ENCODE results near the gene TEX36. TPM values are rescaled to one million over a fixed set of nuclear protein-coding genes. Genes with fewer than 3 reads are reported as not detected.
"Not testable (repeated sequence)": the region's sequence is repeated elsewhere in the genome, so short reads cannot be mapped to it uniquely, and the experiment has no call there.

The TEX36 gene, protein sequence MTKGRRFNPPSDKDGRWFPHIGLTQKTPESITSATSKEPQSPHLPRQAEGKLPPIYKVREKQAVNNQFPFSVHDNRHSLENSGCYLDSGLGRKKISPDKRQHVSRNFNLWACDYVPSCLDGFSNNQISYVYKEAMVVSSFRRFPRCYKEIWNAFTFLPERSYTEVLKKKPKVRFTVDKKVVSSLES
- total RNA-seq (not detected), polyA plus RNA-seq (not detected), total RNA-seq (0 to 0.08 (median 0) reads per million in 6 experiments)

DNA sequence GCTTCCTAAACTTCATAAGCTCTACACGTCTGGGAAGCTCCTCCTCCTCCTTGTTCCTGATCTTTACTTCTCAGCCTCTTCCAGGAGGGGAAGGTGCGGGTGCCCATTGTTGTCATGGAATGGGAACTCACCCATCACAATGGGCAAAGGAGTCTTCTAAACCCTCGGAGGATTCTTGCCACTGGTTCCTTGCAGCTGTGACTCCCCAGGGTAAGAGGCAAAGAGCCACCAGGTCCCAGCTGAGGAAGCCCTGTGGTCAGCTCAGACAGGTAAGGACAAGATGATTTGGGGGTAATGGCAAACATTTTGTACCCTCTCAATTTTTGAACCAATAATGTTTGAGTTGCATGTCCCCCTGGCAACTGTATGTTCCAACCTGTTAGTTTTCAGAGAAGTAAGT, at the start of gene TEX36:
Gene TEX36 (minus strand): TSS at position 101 of the 400 bp plus-strand sequence. CDS start 174 bp downstream, outside the sequence.
- POLR2A ChIA-PET = no interaction called here
- DNase-seq (no peak), ATAC-seq (no peak)
- H3K27ac Mint-ChIP-seq = no peak within 1 kb of the TSS
- H3K4me3 Mint-ChIP-seq = no peak within 1 kb of the TSS
- H3K27me3 Mint-ChIP-seq = peaks cover 14 to 38% (median 26%) of the 10 kb centered on the region in 5 donors
- peaks cover 0 to 8% (median 0%) of the 10 kb centered on the region in 3 donors for H3K36me3 Mint-ChIP-seq
- H3K4me1 Mint-ChIP-seq = no peaks in the 10 kb centered on the region
- H3K9me3 Mint-ChIP-seq = peaks cover 0 to 16% (median 9%) of the 10 kb centered on the region in 9 donors

DNA sequence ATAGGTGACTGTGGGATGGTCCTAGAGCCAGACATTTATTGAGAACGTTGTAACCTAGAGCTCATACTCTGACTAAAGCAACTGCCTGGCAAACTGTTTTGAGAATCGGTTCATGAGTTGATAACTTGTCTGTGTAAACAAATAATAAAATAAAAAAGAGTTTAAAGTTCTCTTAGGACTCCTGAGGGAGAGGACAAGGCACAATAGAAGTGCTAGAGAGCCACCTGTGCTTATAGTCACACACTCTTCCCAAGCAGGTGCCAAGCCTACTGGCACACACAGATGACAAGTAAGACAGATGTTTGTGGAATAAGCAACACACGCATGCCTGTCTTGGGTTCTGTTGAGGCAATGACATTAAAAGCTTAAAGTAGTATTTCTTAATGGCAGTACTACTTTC, 44.5 kb upstream of the TEX36 start:
- Mint-ChIP-seq H3K36me3 (peaks cover 5 to 91% (median 36%) of the 10 kb centered on the region in 3 donors), H3K27me3 (no peaks in the 10 kb centered on the region), H3K9me3 (no peaks in the 10 kb centered on the region), H3K27ac (no peak overlapping the region), H3K4me3 (no peak overlapping the region), H3K4me1 (peaks cover 6 to 21% (median 12%) of the 10 kb centered on the region in 4 donors)
- no peak for DNase-seq
- ATAC-seq = no peak
- POLR2A ChIA-PET = no interaction called here

DNA sequence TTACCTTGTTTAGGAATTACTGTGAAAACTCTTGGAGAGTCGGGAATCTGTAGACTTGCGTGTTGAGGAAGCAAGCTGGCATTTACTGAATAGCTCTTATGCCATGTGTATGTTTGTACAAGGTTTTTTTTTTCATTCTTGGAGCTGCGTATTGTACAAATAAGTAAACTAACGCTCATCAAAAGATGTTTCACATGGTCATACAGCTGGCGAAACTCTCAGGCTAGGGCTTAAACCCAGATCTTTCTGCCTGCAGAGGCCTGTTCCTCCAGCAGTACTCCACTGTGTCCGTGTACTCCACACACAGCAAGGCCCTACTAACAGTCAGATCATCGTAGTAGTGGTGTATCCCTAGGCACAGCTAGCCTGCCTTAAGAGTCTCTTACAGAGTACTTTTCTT, 44.0 kb upstream of the TEX36 start:
- ATAC-seq (no peak), DNase-seq (no peak)
- no peaks in the 10 kb centered on the region for H3K27me3 Mint-ChIP-seq
- H3K27ac Mint-ChIP-seq = no peak overlapping the region
- H3K4me1 Mint-ChIP-seq = peaks cover 7 to 22% (median 12%) of the 10 kb centered on the region in 4 donors
- POLR2A ChIA-PET = no interaction called here
- H3K4me3 Mint-ChIP-seq = no peak overlapping the region
- H3K9me3 Mint-ChIP-seq = no peaks in the 10 kb centered on the region
- H3K36me3 Mint-ChIP-seq = peaks cover 5 to 91% (median 35%) of the 10 kb centered on the region in 3 donors

DNA sequence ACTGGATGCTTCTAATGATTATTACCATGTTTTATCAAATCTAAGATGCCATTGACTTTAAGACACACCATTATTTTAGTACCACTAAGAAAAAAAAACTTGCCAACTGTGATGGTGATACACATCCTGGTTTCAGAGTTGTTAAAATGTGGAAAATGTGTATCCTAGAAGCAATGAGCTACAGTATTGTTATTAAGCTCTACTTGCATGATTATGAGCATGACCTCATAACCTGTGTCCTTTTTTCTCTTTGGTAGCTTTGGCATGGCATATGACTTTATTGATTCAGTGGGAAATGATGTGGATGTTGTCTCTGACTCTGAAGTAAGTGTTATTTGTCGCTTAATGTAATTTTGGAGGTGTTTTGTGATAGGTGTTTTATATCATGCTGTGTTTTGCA, 39.8 kb upstream of the TEX36 start:
- Mint-ChIP-seq H3K4me1 (peaks cover 13 to 45% (median 30%) of the 10 kb centered on the region in 4 donors), H3K27ac (peak overlapping the region in 3 of 10 donors; percentile 31 to 81 (median 35)), H3K4me3 (peak overlapping the region in 2 of 10 donors; percentile 29 to 51), H3K9me3 (peaks cover 0 to 3% (median 0%) of the 10 kb centered on the region in 9 donors), H3K27me3 (no peaks in the 10 kb centered on the region), H3K36me3 (peaks cover 5 to 63% (median 27%) of the 10 kb centered on the region in 3 donors)
- no peak for DNase-seq
- POLR2A ChIA-PET = interaction anchor here (1.3 kb wide), 1 partner anchor 100 kb away, joined by 4 read pairs; the partner anchor contains the start of genes BCCIP and UROS
- ATAC-seq = no peak

DNA sequence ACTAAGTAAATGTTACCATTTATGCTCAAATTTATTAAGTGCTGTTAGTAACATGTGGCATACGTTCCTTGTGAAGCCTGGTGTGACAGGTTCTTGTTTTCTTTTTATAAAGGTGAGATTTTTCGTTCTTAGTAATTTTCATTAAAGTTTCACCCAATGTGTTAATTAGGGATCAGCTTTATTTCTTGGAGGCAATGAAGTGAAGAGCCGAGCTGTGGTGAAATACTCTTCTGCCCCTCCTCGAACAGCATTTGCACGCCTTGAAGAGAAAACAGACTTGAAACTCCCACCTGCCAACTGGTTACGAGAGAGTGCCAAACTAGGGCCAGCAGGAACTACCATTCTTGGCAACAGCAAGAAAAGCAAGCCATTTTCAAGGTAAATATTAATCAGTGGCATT, 38.1 kb upstream of the TEX36 start:
- Mint-ChIP-seq H3K4me3 (peak overlapping the region; percentile 26 to 98 (median 78)), H3K9me3 (peaks cover 0 to 8% (median 0%) of the 10 kb centered on the region in 9 donors), H3K4me1 (peaks cover 11 to 43% (median 30%) of the 10 kb centered on the region in 4 donors), H3K36me3 (peaks cover 5 to 46% (median 25%) of the 10 kb centered on the region in 3 donors), H3K27me3 (no peaks in the 10 kb centered on the region), H3K27ac (peak overlapping the region in 6 of 10 donors; percentile 65 to 97 (median 75))
- ATAC-seq (no peak), DNase-seq (no peak)
- POLR2A ChIA-PET = interaction anchor here (0.6 kb wide), 1 partner anchor 96 kb away, joined by 3 read pairs; no protein-coding TSS in a partner anchor

DNA sequence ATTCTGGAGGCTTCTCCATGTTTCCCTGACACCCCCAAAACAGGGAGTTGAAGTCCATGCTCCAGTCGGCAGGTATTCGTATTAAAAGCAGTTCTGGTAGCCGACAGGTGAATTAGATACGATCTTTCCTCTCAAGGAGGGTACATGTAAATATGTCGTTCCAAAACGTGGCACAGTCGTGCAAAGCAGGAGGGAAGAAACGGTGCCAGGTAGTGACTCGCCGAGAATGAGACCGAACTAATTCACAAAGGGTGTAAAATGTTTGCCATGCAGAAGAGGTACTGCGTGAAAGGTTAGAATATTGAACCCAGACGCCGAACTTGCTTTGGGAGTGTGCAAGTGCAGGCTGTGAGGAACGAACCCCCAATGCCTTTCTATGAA, 37.0 kb upstream of the TEX36 start:
- no peak for DNase-seq
- POLR2A ChIA-PET = interaction anchor here (0.6 to 1.8 kb wide), 2 partner anchors 103 to 912 kb away, joined by 3 to 39 read pairs; partner anchors contain the start of genes BCCIP and UROS

DNA sequence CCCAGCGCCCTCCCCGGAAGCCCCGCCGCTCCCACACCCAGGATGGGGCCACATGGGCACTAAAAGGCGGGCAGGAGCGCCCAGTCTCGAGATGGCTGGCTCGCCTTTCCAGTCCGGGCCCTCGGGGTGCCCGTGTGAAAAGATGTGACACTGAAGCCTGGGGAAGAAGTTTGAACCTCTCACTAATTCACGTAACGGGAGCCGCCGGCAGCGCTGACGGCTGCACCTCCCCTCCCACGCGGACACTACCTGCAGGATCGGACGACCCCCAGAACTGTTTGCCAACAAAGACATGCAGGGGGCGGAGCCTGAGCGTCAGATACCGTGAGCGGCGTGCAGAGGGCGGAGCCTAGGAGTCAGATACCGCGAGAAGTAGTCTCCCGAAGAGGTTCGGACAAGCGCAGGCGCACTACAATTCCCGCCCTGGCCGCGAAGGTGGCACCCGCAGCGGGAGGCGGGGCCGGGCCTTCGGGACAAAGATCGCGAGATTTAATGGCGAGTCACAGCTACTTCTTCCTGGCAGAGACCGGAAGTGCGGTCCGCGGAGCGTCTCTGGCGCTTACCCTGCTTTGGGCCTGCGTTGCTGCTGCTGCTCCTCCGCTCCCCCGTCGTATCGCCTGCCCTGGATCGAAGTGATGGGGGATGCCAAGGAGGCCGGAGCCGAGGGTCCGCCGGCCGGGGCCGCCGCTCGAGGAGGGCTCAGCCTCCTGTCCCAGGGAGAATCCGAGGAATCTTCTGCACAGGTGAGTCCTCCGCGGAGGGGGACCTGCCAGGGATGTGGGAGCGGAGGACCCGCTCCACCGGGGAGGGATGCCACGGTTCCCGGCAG, 36.4 kb upstream of the TEX36 start, which contains the start of gene EDRF1:
Gene EDRF1 (plus strand): TSS at position 537 of the 829 bp plus-strand sequence. CDS start 99 bp downstream, at position 636.
- Mint-ChIP-seq H3K9me3 (peaks cover 0 to 10% (median 0%) of the 10 kb centered on the region in 9 donors), H3K27me3 (no peaks in the 10 kb centered on the region), H3K4me1 (peaks cover 11 to 40% (median 30%) of the 10 kb centered on the region in 4 donors), H3K36me3 (peaks cover 0 to 31% (median 14%) of the 10 kb centered on the region in 3 donors), H3K27ac (peak within 1 kb of the TSS; percentile 97 to 100 (median 99)), H3K4me3 (peak within 1 kb of the TSS; percentile 96 to 100 (median 98))
- POLR2A ChIA-PET = interaction anchor here (0.6 to 1.8 kb wide), 4 partner anchors 104 to 912 kb away, joined by 3 to 39 read pairs (median 3); partner anchors contain the start of genes BCCIP and UROS
- DNase-seq (peak; percentile 95 to 100 (median 99)), ATAC-seq (peak; percentile 91 to 92)

More for the DNA sequence above, 37.0 kb upstream of the TEX36 start:
- ATAC-seq = no peak
- Mint-ChIP-seq H3K27ac (peak overlapping the region; percentile 97 to 100 (median 99)), H3K4me3 (peak overlapping the region; percentile 96 to 100 (median 98)), H3K4me1 (peaks cover 11 to 40% (median 30%) of the 10 kb centered on the region in 4 donors), H3K36me3 (peaks cover 4 to 37% (median 16%) of the 10 kb centered on the region in 3 donors), H3K27me3 (no peaks in the 10 kb centered on the region), H3K9me3 (peaks cover 0 to 10% (median 0%) of the 10 kb centered on the region in 9 donors)

DNA sequence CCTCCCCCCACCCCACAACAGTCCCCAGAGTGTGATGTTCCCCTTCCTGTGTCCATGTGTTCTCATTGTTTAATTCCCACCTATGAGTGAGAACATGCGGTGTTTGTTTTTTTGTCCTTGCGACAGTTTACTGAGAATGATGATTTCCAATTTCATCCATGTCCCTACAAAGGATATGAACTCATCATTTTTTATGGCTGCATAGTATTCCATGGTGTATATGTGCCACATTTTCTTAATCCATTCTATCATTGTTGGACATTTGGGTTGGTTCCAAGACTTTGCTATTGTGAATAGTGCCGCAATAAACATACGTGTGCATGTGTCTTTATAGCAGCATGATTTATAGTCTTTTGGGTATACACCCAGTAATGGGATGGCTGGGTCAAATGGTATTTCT, 31.8 kb upstream of the TEX36 start:
- H3K4me1 Mint-ChIP-seq = peaks cover 0 to 14% (median 6%) of the 10 kb centered on the region in 4 donors
- DNase-seq, ATAC-seq, H3K4me3 Mint-ChIP-seq, POLR2A ChIA-PET, H3K27ac Mint-ChIP-seq, H3K27me3 Mint-ChIP-seq: not testable (repeated sequence)
- H3K9me3 Mint-ChIP-seq = peaks cover 0 to 48% (median 32%) of the 10 kb centered on the region in 9 donors
- H3K36me3 Mint-ChIP-seq = peaks cover 0 to 22% (median 3%) of the 10 kb centered on the region in 3 donors

DNA sequence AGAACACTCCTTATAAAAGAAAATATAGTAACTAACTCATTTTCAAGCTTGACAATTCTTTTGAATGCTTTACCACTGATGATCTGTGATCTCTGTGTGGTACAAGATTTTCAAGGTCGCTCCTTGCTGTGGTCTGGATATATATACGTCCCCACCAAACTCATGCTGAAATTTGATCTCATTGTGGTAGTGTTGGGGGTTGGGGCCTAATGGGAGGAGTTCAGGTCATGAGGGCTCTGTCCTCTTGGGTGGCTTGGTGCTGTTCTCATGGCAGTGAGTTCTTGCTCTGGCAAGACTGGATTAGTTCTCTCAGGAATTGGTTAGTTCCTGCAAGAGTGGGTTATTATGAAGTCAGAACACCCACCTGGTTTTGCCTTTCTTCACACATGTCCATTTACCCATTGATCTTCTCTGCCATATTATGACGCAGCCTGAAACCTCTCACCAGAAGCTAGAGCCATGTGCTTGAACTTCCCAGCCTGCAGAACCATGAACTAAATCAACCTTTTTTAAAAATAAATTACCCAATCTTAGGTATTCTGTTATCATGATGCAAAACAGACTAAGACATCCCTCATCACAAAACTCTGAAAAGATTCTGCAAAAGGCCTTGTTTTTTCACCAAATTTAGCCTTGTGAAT, 28.3 kb upstream of the TEX36 start:
- no peak for ATAC-seq

DNA sequence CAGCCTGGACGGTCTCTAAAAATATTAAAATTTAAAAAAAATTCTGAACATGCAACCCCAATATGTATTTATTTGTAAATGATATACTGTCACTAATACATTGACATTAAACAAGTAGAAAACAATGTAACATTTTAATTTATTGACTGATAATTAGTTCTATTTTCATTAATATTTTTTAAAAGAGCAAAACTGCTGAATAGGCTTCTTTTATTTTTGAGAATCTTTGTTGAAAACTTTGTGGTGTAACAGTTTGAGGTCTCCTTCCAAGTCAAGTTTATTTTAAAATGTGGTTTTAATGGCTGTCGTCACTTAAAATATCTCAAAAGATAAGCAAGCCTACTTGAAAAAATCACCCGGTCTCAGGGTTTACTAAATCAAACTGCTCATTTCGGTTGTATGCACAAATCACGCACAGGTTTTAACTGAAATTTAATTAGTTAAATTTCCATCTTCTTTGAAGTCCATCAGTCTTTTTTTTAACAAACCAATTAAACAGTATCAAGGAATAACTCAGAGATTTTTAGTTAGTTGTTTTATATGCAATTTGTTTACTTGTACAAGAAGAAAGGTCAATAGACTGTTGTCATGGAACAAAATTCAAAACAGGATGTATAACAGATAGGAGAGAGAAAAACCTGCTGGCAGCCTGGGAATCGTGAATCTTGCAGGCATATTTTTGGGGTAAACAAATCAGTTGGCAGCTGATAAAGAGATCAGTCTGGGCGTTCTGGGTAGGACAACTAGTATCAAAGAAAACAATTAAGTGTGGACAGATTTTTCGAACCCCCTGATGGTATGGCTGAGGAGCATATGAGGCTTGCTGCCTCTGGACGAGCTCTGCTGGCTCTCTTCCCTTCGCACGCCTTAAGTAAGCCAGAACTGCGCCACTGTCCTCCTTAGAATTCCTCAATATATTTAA, 26.9 kb upstream of the TEX36 start:
- H3K9me3 Mint-ChIP-seq = peaks cover 0 to 53% (median 32%) of the 10 kb centered on the region in 9 donors
- peaks cover 0 to 31% (median 6%) of the 10 kb centered on the region in 3 donors for H3K36me3 Mint-ChIP-seq
- peaks cover 0 to 20% (median 4%) of the 10 kb centered on the region in 5 donors for H3K27me3 Mint-ChIP-seq
- no peak overlapping the region for H3K27ac Mint-ChIP-seq
- no peak overlapping the region for H3K4me3 Mint-ChIP-seq
- no peak for ATAC-seq
- POLR2A ChIA-PET = no interaction called here
- no peak for DNase-seq
- peaks cover 0 to 5% (median 0%) of the 10 kb centered on the region in 4 donors for H3K4me1 Mint-ChIP-seq

More for the DNA sequence above, 28.3 kb upstream of the TEX36 start:
- Mint-ChIP-seq H3K27ac (no peak overlapping the region), H3K27me3 (peaks cover 0 to 14% (median under 1%) of the 10 kb centered on the region in 5 donors), H3K9me3 (peaks cover 0 to 53% (median 32%) of the 10 kb centered on the region in 9 donors), H3K4me3 (no peak overlapping the region), H3K36me3 (peaks cover 0 to 31% (median 6%) of the 10 kb centered on the region in 3 donors), H3K4me1 (peaks cover 0 to 5% (median 0%) of the 10 kb centered on the region in 4 donors)
- no peak for DNase-seq
- POLR2A ChIA-PET = no interaction called here

DNA sequence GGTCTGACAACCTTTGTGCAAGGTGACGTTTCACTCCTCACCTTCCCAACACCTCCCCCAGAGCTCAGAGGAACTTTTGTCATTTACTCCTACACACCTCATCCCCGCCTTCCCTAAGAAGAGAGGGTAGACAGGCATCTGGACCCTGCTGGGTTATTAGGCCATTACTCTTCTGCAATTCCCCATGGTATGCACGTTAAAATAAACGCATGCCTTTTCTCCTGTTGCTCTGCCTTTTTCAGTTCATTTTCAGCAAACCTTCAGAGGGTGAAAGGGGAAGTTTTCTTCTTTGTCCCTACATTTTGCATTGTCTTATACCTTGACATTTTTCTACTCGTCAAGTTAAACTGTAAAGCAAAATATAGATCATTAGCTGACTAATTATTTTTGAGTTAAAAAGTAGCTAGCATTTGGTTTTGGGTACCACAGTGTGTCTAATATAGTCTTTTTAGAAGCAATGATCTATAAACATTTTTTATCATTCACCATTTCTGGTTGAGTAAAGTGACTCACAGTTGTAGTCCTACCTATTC, 26.1 kb upstream of the TEX36 start:
- H3K4me1 Mint-ChIP-seq = peaks cover 0 to 5% (median 0%) of the 10 kb centered on the region in 4 donors
- no peak for ATAC-seq
- POLR2A ChIA-PET = no interaction called here
- peaks cover 0 to 31% (median 6%) of the 10 kb centered on the region in 3 donors for H3K36me3 Mint-ChIP-seq
- peak overlapping the region in 1 of 10 donors; percentile 32 for H3K27ac Mint-ChIP-seq
- DNase-seq = no peak
- H3K4me3 Mint-ChIP-seq = no peak overlapping the region
- peaks cover 0 to 20% (median 4%) of the 10 kb centered on the region in 5 donors for H3K27me3 Mint-ChIP-seq
- H3K9me3 Mint-ChIP-seq = peaks cover 0 to 50% (median 32%) of the 10 kb centered on the region in 9 donors

Data from naive thymus-derived CD8-positive, alpha-beta T cell (primary cell).